ENCODE data around the gene DBF4B.

DBF4B gene

DNA sequence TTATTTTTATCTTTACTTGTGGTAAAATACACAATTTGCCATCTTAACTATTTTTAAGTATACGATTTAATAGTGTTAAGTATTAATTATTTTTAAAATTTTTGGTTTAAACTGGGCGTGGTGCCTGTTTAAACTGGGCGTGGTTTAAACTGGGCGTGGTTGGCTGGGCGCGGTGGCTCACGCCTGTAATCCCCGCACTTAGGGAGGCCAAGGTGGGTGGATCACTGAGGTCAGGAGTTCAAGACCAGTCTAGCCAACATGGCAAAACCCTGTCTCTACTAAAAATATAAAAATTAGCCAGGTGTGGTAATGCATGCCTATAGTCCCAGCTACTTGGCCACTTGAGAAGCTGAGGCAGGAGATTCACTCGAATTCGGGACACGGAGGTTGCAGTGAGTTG lies 14.9 kb upstream of the DBF4B start:
- TF ChIP-seq GATA2 (IDR thresholded peaks at IDR 0.05; ENCODE audit: low read depth, low read length) (no peak), GATA3 (IDR thresholded peaks at IDR 0.05; ENCODE audit: low read depth, low read length) (no peak)

DNA sequence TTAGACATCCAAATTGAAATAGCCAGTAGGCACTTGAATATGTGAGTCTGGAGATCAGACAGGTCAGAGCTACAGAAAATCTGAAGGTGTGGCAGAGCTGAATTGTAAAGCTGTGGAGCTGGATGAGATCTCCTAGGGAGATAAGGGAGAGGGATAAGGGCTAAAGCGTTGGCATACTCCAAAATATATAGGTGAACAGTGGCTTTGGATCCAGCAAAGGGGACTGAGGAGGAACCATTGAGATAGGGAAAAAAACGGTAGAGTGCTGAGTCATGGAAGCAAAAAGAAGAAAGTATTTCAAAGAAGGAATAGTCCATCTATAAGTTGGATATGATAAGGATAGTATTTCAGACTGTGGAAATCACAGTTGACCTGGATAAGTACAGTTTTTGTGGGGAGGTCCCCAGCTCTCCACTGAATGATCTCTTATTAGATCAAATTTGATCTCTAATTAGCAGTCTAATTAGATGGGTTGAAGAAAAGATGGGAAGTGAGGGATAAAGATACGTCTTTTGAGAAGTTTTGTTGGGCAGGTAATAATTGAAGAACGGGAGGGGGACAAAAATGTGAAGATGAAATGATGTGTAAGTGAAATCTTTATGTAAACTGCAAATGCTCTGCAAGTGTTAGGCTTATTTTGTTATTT lies 587 bp upstream of the DBF4B start:
- TF ChIP-seq GATA2 (IDR thresholded peaks at IDR 0.05; ENCODE audit: low read depth, low read length): peak; percentile 73
- TF ChIP-seq GATA3 (IDR thresholded peaks at IDR 0.05; ENCODE audit: low read depth, low read length): no peak

DNA sequence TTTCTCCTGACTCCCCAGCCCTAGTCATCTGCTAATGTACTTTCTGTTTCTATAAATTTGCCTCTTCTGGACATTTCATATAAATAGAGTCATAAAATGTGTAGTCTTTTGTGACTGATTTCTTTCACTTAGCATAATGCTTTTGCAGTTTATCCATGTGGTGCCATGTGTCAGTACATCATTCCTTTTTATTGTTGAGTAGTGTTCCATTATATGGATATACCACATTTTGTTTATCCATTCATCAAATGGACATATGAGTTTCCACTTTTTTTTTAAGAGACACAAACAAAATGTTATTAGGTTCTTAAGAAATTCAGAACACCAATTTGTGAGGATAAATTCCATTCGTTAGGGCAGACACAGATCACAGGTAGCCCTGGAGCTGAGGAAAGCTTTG lies 11.0 kb downstream of the DBF4B start:
- no peak for TF ChIP-seq GATA2 (IDR thresholded peaks at IDR 0.05; ENCODE audit: low read depth, low read length)

DNA sequence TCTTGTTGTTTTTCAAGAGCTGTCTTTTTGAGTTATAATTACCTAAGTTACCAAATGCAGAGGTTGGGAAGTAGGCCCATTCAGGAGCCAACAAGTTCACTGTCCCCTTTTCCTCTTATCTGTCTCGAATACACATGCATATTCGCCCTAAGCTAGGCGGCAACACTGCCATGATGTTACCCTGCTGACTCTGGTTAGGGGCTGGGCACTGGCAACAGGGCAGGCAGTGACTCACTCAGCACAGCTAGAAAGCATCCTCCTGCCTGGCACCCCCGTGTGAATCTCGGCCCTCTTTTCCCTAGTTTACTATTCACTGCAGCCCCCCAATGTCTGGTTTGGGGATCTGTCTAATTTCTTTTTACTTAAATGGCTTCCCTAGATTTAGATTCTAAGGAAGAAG lies 13.8 kb downstream of the DBF4B start:
- TF ChIP-seq GATA2 (IDR thresholded peaks at IDR 0.05; ENCODE audit: low read depth, low read length) (no peak), GATA3 (IDR thresholded peaks at IDR 0.05; ENCODE audit: low read depth, low read length) (no peak)

DNA sequence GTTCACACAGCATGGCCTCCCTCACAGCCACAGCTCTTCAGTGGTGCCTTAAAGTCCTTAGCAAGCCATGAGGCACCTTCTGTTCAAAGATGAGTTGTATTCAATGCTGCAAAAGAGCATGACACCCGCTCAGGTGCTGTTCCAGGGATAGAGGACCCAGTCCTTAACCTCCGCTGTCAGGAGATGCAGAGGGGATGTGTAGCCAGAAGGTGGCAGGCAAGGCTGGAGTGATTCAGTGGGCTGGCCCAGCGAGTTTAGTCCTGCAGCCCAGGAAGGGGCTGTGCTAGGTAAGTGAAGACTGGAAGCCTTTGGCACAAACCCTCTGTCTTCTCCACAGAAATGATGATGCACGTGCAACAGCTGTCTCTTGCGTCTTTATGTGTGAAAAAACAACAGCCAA lies 25.3 kb downstream of the DBF4B start:
- TF ChIP-seq GATA3 (IDR thresholded peaks at IDR 0.05; ENCODE audit: low read depth, low read length) (no peak), GATA2 (IDR thresholded peaks at IDR 0.05; ENCODE audit: low read depth, low read length) (no peak)

DNA sequence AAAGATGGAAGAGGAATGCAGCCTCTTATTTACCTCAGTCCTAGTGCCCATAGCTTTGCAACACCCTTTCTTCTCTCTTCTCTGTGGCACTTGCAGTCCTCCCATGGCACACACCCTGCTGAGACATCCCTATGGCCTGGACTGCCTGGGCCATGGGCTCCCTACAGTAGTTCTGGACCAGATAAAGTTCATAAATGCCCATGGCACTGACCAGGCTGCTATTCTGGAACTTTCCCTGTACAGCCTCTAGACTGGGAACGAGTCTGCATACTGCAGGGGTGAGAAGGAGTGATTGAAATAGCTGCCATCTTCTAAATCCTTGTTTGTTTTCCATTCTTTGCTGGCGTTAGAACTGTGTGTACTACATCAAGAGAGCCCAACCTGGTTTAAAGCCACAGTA lies 25.8 kb downstream of the DBF4B start:
- no peak for TF ChIP-seq GATA3 (IDR thresholded peaks at IDR 0.05; ENCODE audit: low read depth, low read length)
- TF ChIP-seq GATA2 (IDR thresholded peaks at IDR 0.05; ENCODE audit: low read depth, low read length): no peak

DNA sequence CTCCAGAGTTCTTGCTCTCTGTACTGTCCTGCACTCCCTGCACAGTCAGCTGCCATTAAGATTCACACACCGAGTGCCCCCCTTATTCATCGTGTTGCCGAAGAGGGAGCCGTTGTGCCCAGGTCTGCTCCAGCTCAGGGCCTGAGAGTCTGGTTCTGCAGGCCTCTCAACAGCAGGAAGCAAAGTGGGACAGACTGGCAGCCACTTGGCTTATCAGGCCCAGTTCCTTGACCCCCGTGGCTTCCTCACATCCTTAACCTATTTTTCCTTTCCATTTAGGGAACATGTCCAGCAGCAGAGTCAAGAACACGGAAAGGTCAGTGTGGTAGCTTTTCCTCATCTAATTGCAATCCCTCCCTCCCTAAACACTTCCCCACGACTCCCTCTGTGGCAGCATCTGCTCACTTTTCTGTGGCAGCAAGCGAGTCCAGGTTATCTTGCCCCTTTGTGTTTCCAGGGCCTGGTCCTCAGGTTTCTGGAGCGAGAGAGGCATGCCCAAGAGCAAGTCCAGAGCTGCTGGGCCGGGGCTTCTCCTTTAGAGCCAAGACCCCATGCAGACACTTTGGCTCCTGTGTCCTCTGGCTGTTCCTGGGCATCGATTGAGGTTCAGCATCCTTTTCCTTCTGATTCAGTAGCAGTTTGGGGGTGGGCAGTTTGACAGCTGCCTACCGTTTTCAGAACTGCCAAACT lies 28.2 kb downstream of the DBF4B start:
- TF ChIP-seq GATA3 (IDR thresholded peaks at IDR 0.05; ENCODE audit: low read depth, low read length) (no peak), GATA2 (IDR thresholded peaks at IDR 0.05; ENCODE audit: low read depth, low read length) (no peak)

DNA sequence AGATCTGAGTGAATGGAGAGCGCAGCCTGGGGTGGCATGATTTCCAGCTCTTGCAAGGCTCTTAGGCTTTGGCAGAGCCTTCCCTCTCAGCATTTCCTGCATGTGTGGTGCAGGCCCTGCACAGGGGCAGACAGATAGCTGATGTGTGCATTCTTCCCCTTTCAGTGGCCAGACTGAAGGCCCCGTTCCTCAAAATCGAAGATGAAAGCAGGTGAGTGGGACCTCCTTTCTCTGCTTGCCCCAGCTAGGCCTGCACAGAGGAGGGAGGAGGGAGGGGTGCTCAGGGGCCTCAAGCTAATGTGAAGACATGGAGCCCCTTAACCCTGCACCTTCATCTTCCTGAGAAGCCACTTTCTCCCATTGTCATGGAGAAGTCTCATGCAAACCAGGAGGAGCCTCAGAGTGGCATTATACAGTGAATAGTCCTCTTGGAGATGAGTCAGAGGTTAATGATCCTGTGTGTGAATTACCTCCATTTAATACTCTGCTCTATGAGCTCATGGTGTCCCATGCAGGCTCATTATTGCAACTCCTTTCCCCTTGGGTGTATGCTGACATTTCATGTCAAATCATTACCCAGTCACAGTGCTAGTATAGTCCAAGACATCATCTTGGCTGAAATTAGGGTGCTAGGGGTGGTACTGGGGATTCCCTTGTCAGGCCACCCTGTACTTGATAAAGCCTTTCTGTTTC lies 29.9 kb downstream of the DBF4B start:
- TF ChIP-seq GATA2 (IDR thresholded peaks at IDR 0.05; ENCODE audit: low read depth, low read length) (no peak), GATA3 (IDR thresholded peaks at IDR 0.05; ENCODE audit: low read depth, low read length) (no peak)

DNA sequence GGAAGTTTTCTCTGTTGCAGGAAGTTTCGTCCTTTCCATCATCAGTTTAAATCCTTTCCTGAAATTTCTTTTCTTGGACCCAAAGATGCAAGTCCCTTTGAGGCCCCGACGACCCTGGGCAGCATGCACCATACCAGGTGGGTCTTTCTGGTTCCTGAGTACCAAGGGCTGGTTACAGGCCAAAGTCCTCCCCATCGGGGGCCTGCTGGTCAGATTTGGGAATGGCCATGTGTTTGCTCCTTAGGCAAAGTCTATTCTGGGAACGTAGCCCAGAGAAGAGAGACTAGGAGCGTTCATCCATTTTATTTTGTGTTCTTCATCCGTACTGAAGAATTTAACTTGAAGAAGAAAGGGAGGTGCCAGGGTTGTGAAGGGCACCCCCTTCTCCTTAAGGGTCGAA lies 32.9 kb downstream of the DBF4B start:
- TF ChIP-seq GATA2 (IDR thresholded peaks at IDR 0.05; ENCODE audit: low read depth, low read length) (no peak), GATA3 (IDR thresholded peaks at IDR 0.05; ENCODE audit: low read depth, low read length) (no peak)

DNA sequence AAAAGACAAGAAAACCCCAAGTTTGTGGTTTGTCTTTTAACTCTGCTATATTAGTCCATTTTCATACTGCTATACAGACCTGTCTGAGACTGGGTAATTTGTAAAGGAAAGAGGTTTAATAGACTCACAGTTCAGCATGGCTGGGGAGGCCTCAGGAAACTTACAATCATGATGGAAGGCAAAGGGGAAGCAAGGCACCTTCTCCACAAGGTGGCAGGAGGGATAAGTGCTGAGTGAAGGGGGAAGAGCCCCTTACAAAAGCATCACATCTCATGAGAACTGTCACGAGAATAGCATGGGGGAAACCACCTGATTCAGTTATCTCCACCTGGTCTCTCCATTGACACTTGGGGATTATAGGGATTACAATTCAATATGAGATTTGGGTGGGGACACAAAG lies 36.8 kb downstream of the DBF4B start:
- TF ChIP-seq GATA3 (IDR thresholded peaks at IDR 0.05; ENCODE audit: low read depth, low read length) (no peak), GATA2 (IDR thresholded peaks at IDR 0.05; ENCODE audit: low read depth, low read length) (no peak)

DNA sequence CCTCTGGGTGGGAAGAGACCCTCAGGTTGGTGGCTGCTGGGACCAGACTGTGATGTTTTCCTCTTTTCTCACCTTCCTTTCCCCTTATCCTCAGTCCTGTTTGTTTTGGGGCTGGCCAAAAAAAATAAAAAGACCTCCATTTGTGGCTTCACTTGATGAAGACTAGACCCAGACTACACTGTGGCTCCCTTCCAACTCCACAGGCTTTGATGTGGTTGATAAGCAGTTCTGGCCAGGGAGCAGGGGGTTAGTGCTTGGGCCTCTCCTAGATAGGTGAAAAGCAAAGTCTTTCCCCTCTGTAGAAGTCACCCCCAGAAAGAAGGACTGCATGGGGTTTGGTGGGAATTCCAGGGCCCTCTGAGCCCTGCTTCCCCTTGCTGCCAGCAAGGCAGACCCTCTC lies 39.1 kb downstream of the DBF4B start:
- no peak for TF ChIP-seq GATA3 (IDR thresholded peaks at IDR 0.05; ENCODE audit: low read depth, low read length)
- TF ChIP-seq GATA2 (IDR thresholded peaks at IDR 0.05; ENCODE audit: low read depth, low read length): peak; percentile 74; the same call in 1 of the 2 replicates

DNA sequence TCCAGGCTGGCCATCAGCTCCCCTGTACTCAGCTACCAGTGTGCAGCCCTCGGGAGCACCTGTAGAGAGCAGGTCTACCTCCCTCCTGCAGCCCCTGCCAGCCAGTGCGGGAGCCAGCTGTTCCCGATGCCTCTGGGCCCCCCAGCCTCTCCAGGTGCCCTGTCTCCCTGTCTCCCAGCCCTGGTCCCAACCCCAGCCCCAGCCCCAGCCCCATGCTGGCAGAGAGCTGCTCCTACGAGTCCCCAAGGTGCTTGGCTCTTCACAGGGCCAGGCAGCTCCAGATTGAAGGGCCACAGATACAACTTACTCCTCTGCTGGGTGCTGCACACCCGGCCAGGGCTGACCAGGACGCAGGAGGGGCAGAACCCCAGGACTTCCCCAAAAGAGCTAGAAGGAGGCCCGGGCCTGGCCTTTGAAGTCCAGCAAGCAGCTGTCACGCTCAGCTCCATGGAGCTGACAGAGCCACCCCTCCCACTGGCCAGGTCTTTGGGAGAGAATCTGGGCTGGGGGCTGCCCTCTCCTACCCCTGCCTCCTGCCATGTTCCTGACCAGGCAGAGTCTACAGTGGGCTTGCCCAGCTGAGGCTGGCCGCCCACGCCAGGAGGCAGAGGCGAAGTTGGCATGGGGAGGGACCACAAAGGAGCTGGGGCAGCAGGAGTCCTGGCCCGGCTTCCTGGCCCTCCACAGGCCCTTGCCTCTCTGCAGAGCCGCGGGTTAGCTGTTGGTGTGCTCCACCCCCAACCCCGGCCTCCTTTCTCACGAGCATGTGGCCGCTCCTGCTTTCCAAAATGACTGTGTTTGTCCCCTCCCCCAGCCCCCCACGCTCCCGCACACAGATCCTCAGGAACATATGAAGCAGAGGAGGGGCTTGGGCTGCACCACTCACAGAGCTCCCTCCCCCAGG lies 40.9 kb downstream of the DBF4B start:
- TF ChIP-seq GATA3 (IDR thresholded peaks at IDR 0.05; ENCODE audit: low read depth, low read length): no peak
- no peak for TF ChIP-seq GATA2 (IDR thresholded peaks at IDR 0.05; ENCODE audit: low read depth, low read length)

DNA sequence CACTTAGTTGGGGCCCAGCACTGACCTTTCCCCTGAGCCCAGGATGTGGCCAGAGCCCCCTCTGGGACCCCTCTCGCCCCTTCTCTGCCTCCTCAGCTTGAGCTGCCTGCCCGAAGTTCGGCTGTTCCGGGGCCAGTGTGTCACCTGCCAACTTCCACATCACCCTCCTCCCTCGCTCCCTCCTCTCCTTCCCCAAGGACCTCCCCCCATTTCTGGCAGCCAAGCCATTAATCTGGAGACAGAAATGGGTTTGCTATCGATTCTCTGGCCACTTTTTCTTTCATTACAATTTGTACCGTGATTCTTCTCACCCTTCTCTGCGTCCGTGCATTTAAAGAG lies 41.5 kb downstream of the DBF4B start:
- TF ChIP-seq GATA3 (IDR thresholded peaks at IDR 0.05; ENCODE audit: low read depth, low read length): no peak
- TF ChIP-seq GATA2 (IDR thresholded peaks at IDR 0.05; ENCODE audit: low read depth, low read length): no peak

DNA sequence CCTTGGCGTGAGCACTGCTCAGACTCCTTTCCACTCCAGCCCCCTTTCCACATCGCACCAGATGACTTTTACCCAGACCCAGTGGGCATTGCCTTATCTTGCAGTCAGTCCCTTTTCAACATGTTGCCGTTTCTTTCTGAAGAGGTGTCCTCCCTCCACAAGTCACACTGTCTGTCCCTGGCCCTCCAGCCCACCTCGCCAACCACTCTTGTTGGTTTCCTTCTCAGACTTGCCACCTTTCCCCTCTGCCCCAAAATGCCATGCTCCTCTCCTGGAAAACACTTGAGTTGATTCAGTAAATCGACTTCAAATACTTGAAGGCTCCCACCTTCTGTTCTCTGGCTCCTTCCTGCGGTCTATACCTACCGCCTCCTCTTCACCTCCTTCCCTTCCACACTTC lies 42.9 kb downstream of the DBF4B start:
- TF ChIP-seq GATA3 (IDR thresholded peaks at IDR 0.05; ENCODE audit: low read depth, low read length) (no peak), GATA2 (IDR thresholded peaks at IDR 0.05; ENCODE audit: low read depth, low read length) (no peak)

Measured in SH-SY5Y (cell line).